Activated CD8-positive, alpha-beta memory T cell treated with anti-CD3 and anti-CD28 coated beads for 24 hours (primary cell): ENCODE measurements around the gene AGPAT3.

ENCODE experiments used
- DNase-seq: peaks from one replicate; pipeline ENCODE4 v3.0.0-alpha.2; 2020

The AGPAT3 gene

DNA sequence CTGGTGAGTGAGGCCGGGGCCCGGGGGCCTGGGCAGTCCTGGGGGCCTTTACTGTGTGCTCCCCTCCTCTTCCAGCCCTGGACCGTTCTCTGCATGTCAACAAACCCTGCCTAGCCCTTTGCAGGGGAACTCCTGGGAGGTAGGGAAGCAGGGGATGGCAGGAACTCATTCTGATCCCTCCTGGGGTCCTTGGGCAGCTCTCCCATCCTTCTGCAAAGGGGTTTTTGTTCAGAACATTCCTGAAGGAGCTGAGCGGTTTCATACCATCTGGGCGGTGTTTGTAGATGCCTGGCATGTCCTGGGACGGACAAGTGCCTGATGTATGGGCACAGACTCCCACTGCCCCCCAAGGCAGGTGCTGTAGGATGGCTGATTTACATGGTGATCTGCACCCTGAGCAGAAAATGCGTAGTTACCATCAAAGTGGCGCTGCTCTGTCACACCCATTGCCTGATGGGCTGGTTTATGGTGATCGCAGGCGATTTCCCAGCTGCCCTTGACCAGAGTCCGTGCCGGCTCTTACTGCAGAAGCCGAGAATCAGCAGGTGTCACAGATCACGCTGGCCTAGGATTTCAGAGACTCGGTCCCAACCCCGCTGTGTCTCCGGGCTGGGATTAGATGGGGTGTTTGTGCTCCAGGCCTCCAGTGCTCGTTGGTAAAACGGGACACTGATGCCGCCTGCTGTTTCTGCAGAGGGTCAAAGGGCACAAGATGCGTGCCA lies 75.5 kb downstream of the AGPAT3 start:
- no peak for DNase-seq

DNA sequence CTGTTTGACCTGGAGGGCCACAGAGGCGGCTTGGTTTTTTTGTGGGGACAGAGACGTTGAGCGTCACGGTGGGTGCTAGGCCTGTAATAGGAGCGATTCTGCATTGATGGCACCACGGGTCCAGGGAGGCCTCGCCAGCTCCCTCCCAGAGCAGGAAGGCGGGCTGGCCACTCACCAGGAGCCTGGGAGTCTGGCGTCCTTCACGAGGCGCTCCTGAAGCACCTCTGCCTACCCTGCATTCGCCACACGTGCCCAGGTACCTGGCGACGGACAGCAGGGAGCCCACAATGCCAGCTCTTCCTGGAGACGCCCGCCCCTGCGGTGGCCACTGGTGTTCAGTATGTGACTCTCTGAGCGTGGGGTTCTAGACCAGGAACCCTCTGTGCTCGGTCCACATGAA lies 77.2 kb downstream of the AGPAT3 start:
- DNase-seq = no peak

GRCh38 chr21:43942621-43943020 lies 77.6 kb downstream of the AGPAT3 start:
- no peak for DNase-seq

DNA sequence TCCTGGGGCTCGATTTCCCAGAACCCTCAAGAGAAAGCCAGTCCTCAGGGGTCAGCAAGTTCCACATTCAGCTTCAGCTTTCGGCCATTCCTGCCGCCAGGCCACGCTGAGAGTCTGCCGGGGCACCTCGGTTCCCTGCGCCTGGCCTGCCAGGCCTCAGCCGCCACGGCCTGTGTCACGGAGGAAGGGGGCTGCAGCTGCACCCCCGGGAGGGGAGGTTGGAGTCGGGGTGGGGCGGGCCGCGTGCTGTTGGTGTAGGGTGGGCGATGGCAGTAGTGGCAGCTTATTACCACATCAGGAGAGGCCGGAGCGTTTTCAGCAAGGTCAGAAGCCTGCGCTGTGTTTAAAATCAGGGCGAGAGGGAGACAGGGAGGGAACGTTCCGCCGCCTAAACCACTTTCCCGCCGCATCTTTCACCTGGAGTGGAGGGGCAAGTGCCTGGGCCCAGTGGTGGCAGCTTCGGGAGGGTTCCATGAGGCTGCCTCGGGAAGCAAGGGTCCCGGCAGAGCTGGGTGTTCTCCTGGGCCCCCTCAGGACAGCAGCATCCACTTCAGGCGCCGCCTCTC lies 78.6 kb downstream of the AGPAT3 start:
- no peak for DNase-seq

- DNase-seq = no peak
These were observed 79.1 kb downstream of the AGPAT3 start for GRCh38 chr21:43944078-43944633.

- DNase-seq = no peak
These were observed 79.7 kb downstream of the AGPAT3 start for GRCh38 chr21:43944757-43945156.

DNA sequence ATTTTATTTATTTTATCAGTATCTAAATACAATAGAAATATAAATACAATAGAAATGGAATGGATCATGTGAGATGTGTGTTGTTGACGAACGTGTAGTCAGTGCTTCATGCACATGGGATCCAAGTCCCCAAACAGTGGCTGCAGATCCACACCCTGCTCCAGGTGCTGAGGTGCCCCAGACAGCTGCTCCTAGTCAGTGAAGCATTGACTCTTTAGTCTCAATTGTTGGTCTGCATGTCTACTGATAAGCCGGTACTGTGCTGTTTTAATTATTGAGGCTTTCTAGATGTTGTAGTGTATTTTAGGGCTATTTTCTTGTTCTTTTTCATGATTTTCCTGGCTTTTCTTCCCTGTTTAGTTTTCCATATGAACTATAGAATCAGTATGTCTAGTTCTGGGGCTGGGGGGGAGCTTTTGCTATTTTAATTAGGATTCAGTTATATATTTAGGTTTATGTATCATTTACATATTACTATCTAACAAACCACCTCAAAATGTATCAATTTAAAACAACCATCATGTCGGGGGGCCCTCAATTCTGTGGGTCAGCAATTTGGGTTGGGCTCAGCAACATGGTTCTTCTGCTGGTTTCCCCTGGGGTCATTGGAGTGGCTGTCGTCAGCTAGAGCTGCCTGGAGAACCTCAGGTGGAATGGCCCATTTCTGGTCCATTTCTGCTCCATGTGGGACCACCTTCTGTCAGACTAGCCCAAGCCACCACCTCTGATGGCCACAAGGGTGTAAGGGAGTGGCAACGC lies 83.9 kb downstream of the AGPAT3 start:
- DNase-seq = no peak

- DNase-seq = no peak
These were observed 84.6 kb downstream of the AGPAT3 start for GRCh38 chr21:43949499-43950208.

DNA sequence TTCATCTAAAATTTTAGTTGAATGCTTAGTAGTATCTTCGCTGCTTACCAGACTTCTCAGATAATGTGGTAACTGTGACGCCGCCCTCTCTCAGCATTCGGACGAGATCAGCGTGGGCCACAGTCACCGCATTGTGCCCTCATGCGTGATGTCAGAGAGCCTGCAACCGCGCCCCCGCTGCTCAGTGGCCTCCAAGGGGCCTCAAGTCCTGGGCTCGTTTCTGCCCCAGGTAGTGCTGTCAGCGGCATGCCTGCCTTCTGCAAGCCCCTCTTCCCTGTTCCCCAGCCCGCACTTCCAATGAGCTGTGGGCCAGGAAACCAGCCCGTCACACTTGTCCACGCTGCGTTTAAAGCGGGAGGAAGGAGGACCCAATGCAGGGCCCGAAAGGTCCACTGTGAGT lies 85.5 kb downstream of the AGPAT3 start:
- DNase-seq = no peak

DNA sequence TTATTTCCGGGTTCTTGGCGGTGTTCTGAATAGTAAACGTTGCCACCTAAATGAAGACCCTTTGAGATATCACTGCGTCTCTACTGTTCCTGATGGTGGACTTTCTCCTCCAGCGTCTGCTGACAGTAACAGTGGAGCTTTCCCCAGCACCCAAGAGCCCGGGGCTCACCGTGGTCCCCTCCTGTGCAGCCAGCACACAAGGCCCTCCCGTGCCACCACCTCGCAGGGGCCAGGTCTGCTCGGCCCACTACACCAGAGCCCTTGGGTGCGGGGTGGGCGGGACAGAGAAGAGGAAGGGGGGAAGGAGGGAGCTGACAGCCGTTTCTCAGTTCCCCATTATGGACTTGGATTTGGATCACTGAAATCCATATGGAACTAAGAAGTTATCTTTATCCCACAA lies 85.9 kb downstream of the AGPAT3 start:
- no peak for DNase-seq

DNA sequence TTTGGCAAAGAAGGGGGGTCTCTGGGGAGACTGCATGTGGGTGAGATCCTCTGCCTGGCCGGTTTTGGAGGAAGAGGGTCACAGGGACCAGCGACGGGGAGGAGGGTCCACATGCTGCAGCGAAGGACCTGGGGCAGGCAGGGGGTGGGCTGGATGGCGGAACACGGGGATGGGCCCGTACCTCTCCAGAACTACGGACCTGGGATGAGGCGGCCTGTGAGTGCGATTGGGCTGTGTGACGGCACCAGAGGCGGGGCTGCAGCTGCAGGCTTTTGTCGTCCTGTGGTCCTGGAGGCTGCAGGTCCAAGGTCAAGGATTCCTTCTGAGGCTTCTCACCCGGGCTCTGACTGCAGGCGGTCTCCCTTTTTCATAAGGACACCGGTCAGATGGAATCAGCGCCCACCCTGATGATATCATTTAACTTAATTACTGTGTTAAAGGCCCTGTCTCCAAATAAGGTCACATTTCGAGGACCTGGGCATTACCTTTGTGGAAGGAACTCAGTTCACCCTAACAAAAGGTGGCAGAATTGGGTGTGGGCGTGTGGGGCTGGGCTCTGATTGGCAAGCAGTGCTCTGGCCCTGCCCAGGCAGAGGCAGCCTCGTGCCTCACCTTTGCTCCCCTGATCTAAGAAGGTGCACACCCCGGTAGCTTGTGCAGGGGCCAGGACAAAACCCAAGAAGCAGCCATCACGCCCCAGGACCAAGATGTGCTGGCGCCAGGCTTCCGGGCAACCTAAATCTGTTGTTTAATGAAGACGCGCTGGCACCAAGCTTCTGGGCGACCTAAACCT lies 87.1 kb downstream of the AGPAT3 start:
- no peak for DNase-seq

DNA sequence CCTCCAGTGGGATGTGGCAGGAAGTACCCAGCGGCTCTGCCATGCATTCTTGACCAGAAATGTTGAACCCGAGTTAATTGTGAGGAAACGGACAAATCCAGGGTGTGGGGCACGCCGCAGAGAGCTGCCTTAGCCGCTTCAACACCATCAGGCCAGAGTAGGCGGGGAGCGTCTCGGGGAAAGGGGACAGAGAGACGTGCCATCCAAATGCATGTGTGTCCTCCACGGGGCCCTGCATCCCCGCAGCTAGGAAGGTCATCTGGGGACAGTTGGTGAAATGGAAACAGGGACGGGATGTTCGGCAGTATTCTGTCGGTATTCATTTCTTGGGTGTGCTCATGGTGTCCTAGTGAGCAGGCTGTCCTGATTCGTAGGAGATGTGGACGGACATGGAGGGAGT lies 88.0 kb downstream of the AGPAT3 start:
- no peak for DNase-seq

DNA sequence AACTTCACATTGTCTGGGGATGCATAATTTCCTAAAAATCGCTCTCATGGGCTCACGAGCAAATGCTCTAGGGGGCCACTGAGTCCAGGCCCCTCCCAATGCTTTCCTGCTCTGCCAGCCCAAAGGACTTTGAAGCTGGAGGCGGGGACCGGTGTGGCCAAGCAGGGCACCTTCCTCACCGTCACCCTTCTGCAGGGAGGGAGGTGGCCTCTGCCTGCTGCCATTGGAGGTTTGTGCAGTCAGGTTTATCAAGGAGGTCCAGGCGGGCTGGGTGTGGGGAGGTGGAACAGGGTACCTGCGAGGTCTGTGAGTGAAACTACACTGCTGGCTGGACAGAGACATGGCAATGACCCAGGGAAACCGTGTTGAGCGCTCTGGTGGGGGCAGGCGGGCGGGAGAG lies 89.0 kb downstream of the AGPAT3 start:
- DNase-seq = no peak

DNA sequence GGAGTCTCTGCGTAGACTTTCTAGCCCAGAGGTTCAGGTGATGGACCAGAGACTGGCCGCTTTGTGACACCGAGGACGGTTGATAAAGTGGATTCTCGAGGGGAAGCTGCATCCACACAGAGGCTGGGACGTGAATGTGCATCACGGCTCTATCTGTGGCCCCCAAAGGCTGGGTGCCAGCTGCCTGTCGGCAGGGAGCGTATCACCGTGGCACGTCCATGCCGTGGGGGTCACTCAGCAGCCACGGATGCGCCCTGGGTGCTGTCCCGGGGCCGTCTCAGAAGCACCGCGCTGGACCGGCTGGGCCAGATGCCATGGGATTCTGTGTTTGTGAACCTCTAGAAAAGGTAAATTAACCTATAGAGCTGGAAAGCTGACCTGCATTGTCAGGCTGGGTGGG lies 89.9 kb downstream of the AGPAT3 start:
- DNase-seq = no peak

GRCh38 chr21:43956019-43956669 lies 91.1 kb downstream of the AGPAT3 start:
- no peak for DNase-seq

GRCh38 chr21:43956670-43957035 lies 91.6 kb downstream of the AGPAT3 start:
- no peak for DNase-seq

DNA sequence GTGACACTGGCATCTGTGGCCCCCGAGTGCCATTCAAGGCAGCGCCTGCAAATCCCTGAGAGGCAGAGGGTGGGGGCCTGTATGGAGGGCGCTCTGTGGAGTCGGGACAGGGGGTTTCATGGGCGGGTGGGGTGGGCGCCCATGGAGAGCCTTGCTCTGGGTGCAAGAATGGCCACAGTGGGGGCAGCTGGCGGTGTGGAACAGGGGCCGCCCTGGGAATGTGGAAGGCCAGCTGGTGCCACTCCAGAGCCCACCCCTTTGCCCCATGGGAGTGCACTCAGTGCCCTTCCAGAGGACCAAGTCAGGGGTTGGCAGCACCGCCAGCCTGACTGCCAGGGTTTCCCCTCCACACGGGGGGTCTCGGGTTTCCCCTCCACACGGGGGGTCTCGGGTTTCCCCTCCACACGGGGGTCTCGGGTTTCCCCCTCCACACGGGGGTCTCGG lies 92.1 kb downstream of the AGPAT3 start:
- no peak for DNase-seq

GRCh38 chr21:43957611-43958362 lies 92.8 kb downstream of the AGPAT3 start:
- DNase-seq = no peak

GRCh38 chr21:43958364-43959158 lies 93.5 kb downstream of the AGPAT3 start:
- no peak for DNase-seq
